ENCODE results near the gene PRKAG2. TPM values are rescaled to one million over a fixed set of nuclear protein-coding genes. Genes with fewer than 3 reads are reported as not detected.

Gene PRKAG2
- total RNA-seq, 1 experiment from 2014 or later: 20.9 TPM

- DNase-seq (ENCODE audit: low read depth): no peak
These were observed 197.7 kb downstream of the PRKAG2 start for GRCh38 chr7:151679071-151679708.

DNA sequence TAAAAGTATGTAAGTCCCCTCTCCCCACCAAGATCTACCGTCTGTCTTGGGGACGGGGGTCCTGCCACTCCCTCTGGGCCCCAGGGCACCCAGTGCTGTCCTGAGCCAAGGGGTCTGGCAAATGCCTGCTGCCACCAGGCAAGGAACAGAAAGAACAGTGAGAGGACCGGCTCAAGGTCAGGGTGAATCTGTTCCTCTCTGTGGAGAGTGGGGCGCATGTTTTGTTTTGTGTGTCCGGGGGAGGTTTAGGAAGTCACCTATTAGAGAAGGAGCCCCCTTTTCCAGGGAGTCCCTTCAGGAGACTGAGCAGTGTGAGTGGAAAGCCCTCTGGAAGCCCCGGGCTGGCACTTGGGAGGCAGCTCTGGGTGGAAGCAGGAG, 198.7 kb downstream of the PRKAG2 start:
- no peak for DNase-seq (ENCODE audit: low read depth)

- DNase-seq (ENCODE audit: low read depth): no peak
These were observed 199.2 kb downstream of the PRKAG2 start for GRCh38 chr7:151677581-151678226.

DNA sequence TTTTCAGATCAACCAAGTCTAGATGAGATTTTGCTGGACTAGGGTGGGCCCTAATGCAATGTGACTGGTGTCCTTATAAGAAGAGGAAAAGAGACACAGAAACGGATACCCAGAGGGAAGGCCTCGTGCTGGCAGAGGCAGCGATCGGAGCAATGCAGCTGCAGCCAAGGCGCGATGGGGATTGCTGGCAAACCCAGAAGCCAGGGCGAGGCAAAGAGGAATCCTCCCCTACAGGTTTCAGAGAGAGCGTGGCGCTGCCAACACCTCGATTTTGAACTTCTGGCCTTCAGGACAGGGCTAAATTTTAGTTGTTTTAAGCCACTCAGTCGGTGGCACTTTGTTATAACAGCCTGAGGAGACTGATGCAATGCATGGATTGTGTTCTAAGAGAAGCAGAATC, 200.2 kb downstream of the PRKAG2 start:
- DNase-seq (ENCODE audit: low read depth): no peak

- no peak for DNase-seq (ENCODE audit: low read depth)
These were observed 201.6 kb downstream of the PRKAG2 start for GRCh38 chr7:151675196-151675920.

DNA sequence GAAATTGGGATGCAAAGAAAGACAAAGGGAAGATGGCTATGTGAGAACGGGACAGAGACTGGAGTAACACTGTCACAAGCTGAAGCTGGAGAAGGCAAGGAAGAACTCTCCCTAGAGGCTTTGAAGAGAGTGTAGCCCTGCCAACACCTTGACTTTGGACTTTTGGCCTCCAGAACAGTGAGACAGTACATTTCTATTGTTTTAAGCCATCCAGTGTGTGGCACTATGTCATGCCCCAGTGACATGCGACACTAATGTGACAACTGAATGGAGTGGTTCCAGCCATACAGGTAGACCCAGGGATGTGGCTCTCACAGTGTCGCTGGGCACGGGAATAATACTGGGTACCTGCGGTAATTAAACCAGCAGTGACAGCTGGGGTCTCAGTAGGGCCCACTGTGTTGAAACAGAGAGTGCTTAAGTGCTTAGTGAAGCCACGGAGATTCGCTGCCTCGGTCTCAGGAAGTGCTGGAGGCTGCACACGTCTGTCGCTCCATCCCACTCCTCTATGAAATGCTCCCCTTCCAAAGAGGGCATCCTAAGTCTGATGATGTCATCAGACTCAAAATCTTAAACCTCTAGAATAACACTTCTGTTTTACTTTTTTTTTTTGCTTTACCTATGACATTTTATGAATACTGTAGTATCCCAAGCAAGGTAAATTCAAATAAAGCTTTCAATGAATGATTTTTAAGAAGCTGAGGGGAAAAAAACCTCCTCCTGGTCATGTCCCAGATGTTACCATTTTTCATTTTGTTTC, 202.6 kb downstream of the PRKAG2 start:
- no peak for DNase-seq (ENCODE audit: low read depth)

GRCh38 chr7:151673216-151673615, 203.7 kb downstream of the PRKAG2 start:
- DNase-seq (ENCODE audit: low read depth): no peak

GRCh38 chr7:151672716-151673115, 204.2 kb downstream of the PRKAG2 start:
- no peak for DNase-seq (ENCODE audit: low read depth)

DNA sequence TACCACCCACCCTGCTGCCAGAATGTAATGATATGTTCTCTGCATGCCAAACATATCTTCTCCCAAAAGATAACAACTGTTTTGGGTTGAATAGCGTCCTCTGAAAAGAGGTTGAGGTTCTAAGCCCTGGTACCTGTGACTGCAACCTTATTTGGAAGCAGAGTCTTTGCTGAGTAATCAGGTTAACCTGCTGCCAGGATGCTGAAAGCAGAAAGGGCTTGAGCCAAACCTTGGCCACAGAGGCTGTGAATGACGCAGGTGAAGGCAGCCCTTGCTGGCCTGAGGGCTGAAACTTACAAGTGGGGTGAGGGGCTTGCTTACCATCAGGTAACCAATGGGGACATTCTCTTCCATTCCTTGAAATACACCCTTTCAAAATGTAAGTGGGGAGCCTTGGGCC, 205.4 kb downstream of the PRKAG2 start:
- DNase-seq (ENCODE audit: low read depth): no peak

DNA sequence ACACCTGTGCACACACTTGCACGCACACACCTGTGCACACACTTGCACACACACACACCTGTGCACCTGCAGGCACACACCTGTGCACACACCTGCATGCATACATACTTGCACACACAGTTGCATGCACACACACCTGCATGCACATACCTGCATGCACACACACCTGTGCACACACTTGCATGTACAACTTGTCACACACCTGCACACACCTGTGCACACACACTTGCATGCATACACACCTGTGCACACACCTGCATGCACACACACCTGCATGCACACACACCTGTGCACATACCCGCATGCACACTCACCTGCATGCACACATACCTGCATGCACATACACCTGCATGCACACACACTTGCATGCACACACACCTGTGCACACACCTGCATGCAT, 207.2 kb downstream of the PRKAG2 start:
- no peak for DNase-seq (ENCODE audit: low read depth)

DNA sequence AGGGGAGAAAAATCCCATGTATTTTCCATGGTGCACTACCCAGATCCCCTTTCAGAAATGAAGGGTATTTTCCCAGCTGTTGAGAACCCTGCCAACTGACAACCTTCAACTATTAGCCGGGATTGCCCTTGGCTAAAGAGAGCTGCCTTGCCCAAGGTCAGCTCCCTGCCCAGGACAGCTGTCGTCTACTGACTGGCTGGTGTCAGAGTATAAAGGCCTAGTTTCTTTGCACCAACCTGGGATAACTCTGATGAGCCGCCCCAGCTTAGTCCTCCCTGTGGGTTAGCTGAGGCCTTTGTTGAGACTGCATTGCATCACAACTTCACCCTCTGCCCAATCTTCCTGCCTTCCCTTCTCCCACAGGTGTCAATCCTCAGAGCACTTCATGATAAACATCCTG, 210.0 kb downstream of the PRKAG2 start:
- DNase-seq (ENCODE audit: low read depth): no peak

DNA sequence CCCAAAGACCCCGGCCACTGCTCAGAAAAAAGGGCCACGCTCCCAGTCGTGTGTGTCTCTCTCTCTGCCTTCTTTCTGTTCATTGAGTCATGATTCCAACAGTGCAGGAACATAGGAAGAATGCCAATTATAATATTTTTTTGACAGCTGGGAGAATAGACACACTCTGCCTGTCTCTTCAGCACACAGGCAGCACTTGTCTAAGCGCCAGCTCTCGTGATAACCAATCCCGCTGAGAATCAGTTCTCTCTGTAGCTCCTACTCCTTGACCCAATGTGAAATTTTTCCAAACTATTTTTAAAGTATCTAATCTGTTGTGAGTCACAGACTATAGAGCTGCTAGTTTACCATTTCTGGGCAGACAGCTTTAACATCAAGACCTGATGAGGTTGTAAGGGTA, 211.5 kb downstream of the PRKAG2 start:
- no peak for DNase-seq (ENCODE audit: low read depth)

DNA sequence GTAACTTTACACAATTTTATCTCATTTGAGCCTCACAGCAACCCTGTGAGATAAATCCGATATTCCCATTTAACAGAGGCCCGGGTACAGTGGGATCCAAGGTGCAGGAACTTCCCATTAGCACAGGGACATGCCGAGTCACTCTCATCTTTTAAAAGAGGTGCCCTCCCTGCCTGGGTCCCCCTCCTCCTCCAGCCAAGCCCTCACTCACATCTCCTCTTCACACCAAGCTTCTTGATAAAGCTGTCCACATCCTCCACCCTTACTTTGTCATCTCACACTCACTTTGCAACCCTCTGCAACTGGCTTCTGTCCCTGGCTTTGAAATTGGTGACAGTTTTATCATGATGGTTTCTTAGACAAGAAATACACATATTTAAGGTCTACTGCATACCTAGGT, 212.6 kb downstream of the PRKAG2 start:
- DNase-seq (ENCODE audit: low read depth): no peak

GRCh38 chr7:151663382-151664100, 213.4 kb downstream of the PRKAG2 start:
- no peak for DNase-seq (ENCODE audit: low read depth)

- no peak for DNase-seq (ENCODE audit: low read depth)
These were observed 214.6 kb downstream of the PRKAG2 start for GRCh38 chr7:151662251-151662826.

GRCh38 chr7:151661587-151661986, 215.3 kb downstream of the PRKAG2 start:
- no peak for DNase-seq (ENCODE audit: low read depth)

DNA sequence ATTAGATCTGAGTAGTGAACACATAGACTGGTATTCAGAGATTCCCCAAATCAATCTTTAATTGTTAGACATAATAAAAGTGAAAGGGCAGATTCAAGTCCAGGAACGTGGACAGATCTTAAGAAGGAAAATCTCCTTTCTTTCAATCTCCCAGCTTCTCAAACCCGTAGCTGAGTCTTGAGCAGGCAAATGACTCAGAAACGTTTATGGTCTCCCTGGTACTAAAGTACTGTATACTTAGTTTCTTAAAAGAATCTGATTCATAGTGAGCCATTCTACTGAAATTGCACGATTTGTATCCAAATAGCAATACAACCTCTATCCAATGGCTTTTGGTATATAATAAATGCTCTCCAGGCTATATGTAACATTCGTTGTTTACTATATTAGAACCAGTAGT, 216.8 kb downstream of the PRKAG2 start:
- DNase-seq (ENCODE audit: low read depth): no peak

DNA sequence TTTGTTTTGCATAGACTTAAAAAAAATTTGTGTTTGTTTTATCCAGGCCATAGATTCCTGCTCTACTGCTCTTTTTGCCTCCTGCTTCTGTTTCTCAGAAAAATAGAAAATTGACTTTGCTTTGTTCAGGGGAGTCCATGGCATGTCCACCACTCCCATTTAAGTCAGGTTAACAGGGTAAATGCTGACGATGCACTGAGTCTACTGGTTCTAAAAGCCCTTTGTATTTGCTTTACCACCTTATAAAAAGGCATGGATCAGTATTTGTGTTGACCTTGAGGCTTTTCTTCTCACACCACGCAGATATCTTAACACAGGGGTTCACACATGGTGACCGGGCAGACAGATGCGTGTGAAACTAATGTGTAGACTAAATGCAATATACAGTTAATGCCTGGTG, 217.7 kb downstream of the PRKAG2 start:
- no peak for DNase-seq (ENCODE audit: low read depth)

GRCh38 chr7:151658778-151659177, 218.1 kb downstream of the PRKAG2 start:
- no peak for DNase-seq (ENCODE audit: low read depth)

GRCh38 chr7:151657173-151657572, 219.7 kb downstream of the PRKAG2 start:
- no peak for DNase-seq (ENCODE audit: low read depth)

DNA sequence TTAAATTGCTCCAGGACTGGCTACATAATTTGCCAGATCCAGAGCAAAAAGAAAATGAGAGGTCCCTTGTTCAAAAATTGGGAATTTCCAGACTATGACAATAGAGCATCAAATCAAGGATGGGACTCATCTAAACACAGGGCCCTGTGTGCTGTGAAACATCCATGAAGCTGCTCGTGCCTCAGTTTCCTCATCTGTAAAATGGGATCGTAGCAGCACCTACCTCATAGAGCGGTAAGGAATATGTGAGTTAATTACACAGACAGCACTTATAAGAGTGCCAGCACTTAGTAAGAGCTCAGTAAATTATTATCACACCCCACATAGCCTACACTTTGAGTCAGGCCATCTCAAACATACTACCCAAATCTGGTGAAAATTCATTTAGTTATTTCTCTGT, 221.4 kb downstream of the PRKAG2 start:
- no peak for DNase-seq (ENCODE audit: low read depth)
